ENCODE results near the gene MAPKAP1.

The MAPKAP1 gene

DNA sequence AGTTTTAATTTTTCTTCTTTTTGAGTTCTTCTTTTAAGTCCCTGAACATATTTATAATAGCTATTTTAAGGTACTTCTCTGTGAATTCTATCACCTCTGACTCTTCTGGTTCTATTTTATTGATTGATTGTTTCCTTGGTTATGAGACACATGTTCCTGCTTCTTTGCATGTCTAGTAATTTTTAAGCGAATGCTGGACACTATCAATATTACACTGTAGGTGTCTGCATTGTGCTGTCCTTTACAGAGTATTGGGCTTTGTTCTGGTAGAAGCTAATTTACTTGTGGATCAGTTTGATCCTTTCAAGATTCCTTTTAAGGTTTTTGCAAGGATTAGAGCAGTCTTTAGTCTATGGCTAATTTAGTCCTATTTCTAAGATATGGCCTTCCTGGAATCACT is 249.7 kb downstream of the MAPKAP1 start:
- Histone ChIP-seq H3K4me1 (ENCODE audit: control insufficient read depth in 1 of 2, insufficient read depth in 1 of 2, low read depth in 1 of 2, low read length in 1 of 2) (no peaks in the 10 kb centered on the region), H3K4me3 (ENCODE audit: low read depth in 1 of 2, low read length in 1 of 2) (no peak overlapping the region)

DNA sequence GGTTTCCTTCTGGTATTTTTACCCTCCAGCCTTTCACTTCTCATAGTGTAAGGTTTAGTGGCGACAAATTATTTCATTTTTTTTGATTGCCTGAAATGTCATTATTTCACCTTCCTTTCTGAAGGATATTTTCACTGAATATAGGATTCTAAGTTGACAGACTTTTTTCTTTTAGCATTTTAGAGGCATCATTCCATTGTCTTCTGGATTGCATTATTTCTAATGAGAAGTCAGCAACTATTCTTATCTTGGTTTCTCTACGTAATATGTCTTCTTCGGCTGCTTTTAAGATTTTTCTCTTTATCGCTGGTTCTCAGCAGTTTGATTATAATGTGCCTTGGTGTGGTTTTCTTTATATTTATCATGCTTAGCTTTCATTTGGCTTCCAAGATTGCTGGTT is 251.1 kb downstream of the MAPKAP1 start:
- no peak overlapping the region for H3K27ac ChIP-seq
- H3K4me3 ChIP-seq (ENCODE audit: low read depth in 1 of 2, low read length in 1 of 2), result no peak overlapping the region
- H3K36me3 ChIP-seq, result peaks cover 12% of the 10 kb centered on the region
- no peaks in the 10 kb centered on the region for H3K4me1 ChIP-seq (ENCODE audit: control insufficient read depth in 1 of 2, insufficient read depth in 1 of 2, low read depth in 1 of 2, low read length in 1 of 2)
- H3K9me3 ChIP-seq, result no peaks in the 10 kb centered on the region
- no peaks in the 10 kb centered on the region for H3K27me3 ChIP-seq
- no peak for TF ChIP-seq CTCF (IDR thresholded peaks at IDR 0.05)

More for the DNA sequence above, 249.7 kb downstream of the MAPKAP1 start:
- Histone ChIP-seq H3K27ac (no peak overlapping the region), H3K9me3 (no peaks in the 10 kb centered on the region), H3K36me3 (peaks cover 13% of the 10 kb centered on the region), H3K27me3 (no peaks in the 10 kb centered on the region)
- TF ChIP-seq CTCF (IDR thresholded peaks at IDR 0.05), result no peak

DNA sequence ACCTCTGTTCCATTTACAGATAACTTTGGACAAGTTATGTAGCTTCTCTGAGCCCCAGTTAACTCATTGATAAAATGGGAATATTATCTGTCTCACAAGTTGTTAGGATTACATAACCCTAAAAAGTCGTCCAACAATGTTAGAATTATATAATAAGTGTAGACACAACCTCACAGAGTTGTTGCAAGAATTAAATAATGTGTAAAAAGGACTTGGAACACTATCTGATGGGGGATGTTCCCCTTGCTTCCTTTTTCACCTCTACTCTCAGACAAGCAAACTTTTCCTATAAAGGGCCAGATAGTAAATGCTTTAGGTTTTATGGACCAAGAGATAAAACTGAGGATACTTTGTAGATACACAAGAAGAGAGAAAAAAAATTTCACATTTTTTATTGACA is 251.9 kb downstream of the MAPKAP1 start:
- Histone ChIP-seq H3K9me3 (no peaks in the 10 kb centered on the region), H3K27ac (no peak overlapping the region), H3K4me3 (ENCODE audit: low read depth in 1 of 2, low read length in 1 of 2) (no peak overlapping the region), H3K36me3 (peaks cover 15% of the 10 kb centered on the region), H3K27me3 (no peaks in the 10 kb centered on the region), H3K4me1 (ENCODE audit: control insufficient read depth in 1 of 2, insufficient read depth in 1 of 2, low read depth in 1 of 2, low read length in 1 of 2) (no peaks in the 10 kb centered on the region)
- TF ChIP-seq CTCF (IDR thresholded peaks at IDR 0.05), result no peak

DNA sequence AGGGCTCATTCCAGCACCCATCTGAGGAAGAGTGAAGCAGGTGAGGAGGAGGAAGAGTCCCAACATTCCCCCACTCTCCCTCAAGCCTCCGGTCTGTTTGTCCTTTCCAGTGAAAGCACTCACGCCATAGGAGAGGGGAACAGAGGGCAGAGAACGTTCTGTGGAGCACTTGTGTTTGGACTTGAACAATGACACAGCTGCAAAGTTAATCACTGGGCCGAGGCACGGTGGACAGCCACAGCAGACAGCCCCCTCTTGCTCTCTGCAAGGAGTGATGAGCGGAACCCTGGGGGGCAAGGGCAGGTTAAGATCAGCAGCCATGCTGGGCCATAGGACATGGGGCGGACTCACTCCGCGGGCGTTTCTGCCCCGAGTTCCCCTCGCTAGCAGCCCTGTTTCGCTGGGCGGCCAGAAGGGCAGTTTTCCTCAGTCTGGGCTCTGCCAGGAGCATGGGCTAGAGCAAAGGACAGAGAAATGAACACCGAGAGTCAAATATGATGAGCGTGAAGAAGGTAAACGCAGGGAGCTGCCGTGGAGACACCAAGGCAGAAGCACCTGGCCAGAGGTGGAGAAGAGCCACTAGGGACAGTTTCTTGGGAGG is 259.7 kb downstream of the MAPKAP1 start:
- no peak for TF ChIP-seq CTCF (IDR thresholded peaks at IDR 0.05)
- Histone ChIP-seq H3K27me3 (no peaks in the 10 kb centered on the region), H3K9me3 (no peaks in the 10 kb centered on the region), H3K36me3 (peaks cover 44% of the 10 kb centered on the region), H3K4me3 (ENCODE audit: low read depth in 1 of 2, low read length in 1 of 2) (no peak overlapping the region), H3K27ac (no peak overlapping the region), H3K4me1 (ENCODE audit: control insufficient read depth in 1 of 2, insufficient read depth in 1 of 2, low read depth in 1 of 2, low read length in 1 of 2) (no peaks in the 10 kb centered on the region)

GRCh38 chr9:125446561-125447094 is 260.4 kb downstream of the MAPKAP1 start:
- Histone ChIP-seq H3K4me3 (ENCODE audit: low read depth in 1 of 2, low read length in 1 of 2) (no peak overlapping the region), H3K4me1 (ENCODE audit: control insufficient read depth in 1 of 2, insufficient read depth in 1 of 2, low read depth in 1 of 2, low read length in 1 of 2) (no peaks in the 10 kb centered on the region), H3K36me3 (peaks cover 40% of the 10 kb centered on the region), H3K27me3 (no peaks in the 10 kb centered on the region), H3K27ac (no peak overlapping the region), H3K9me3 (no peaks in the 10 kb centered on the region)
- no peak for TF ChIP-seq CTCF (IDR thresholded peaks at IDR 0.05)
